C4-2B (cell line): ENCODE results near the gene NAB2.

ENCODE experiments used
- CTCF ChIP-seq: fragments of 450-650 bp; conservative IDR thresholded peaks from 2 replicates; pipeline ENCODE4 v1.5.1; 2017; ENCODE audit warnings: mild to moderate bottlenecking
- ZFX ChIP-seq: fragments of 450-650 bp; IDR thresholded peaks from 2 replicates; pipeline ENCODE4 v1.6.1; 2017

GRCh38 chr12:57078519-57079404 lies 10.2 kb upstream of the NAB2 start, which contains the start of gene NEMP1:
- no peak for TF ChIP-seq CTCF
- TF ChIP-seq ZFX = peak; percentile 37
